Cardiac fibroblast (primary cell): Measurements from ENCODE around the gene MT1H.
A peak's percentile ranks its signal among the peaks of the same experiment; 100 is the strongest.
"Not testable (repeated sequence)": the region's sequence is repeated elsewhere in the genome, so short reads cannot be mapped to it uniquely, and the experiment has no call there.

Experiments
- DNase-seq, 2 donors: peaks; one replicate each; pipeline versions ENCODE4 v3.0.0 to v3.0.0-alpha.2; 2010; ENCODE audit warnings: low read depth in 2 of 2
- H3K4me3 ChIP-seq, 2 donors: replicated peaks in 1 of 2; 1 replicate in 1 of 2; 2 replicates in 1 of 2; pipeline ENCODE4 v1.5.1; 2011; ENCODE audit warnings: low read depth in 2 of 2, low read length in 2 of 2, mild to moderate bottlenecking in 2 of 2, moderate library complexity in 1 of 2
- TF ChIP-seq, protein P1 (sequence below): IDR thresholded peaks from one replicate; pipeline ENCODE4 v1.5.1; 2011; ENCODE audit warnings: low read depth, mild to moderate bottlenecking, low read length, inconsistent platforms

The MT1H gene

GRCh38 chr16:56667581-56668571 lies 1.7 kb upstream of the MT1H start, which contains the start of gene MT1G:
Gene MT1G, minus strand, starts transcription at chr16:56668065. Its CDS starts 72 bp downstream, at chr16:56667993.
- no peak within 1 kb of the TSS for H3K4me3 ChIP-seq
- DNase-seq: peak; percentile 32 to 34
- TF ChIP-seq, protein P1, sequence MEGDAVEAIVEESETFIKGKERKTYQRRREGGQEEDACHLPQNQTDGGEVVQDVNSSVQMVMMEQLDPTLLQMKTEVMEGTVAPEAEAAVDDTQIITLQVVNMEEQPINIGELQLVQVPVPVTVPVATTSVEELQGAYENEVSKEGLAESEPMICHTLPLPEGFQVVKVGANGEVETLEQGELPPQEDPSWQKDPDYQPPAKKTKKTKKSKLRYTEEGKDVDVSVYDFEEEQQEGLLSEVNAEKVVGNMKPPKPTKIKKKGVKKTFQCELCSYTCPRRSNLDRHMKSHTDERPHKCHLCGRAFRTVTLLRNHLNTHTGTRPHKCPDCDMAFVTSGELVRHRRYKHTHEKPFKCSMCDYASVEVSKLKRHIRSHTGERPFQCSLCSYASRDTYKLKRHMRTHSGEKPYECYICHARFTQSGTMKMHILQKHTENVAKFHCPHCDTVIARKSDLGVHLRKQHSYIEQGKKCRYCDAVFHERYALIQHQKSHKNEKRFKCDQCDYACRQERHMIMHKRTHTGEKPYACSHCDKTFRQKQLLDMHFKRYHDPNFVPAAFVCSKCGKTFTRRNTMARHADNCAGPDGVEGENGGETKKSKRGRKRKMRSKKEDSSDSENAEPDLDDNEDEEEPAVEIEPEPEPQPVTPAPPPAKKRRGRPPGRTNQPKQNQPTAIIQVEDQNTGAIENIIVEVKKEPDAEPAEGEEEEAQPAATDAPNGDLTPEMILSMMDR: no peak

GRCh38 chr16:56669840-56670619 lies 416 bp downstream of the MT1H start:
- no peak overlapping the region for H3K4me3 ChIP-seq
- DNase-seq: no peak
- TF ChIP-seq, protein P1: no peak

- no peak for DNase-seq
- TF ChIP-seq, protein P1: no peak
- H3K4me3 ChIP-seq: no peak overlapping the region
Observed at GRCh38 chr16:56670620-56670934, 963 bp downstream of the MT1H start.

GRCh38 chr16:56671691-56672090 lies 2.1 kb downstream of the MT1H start:
- H3K4me3 ChIP-seq: not testable (repeated sequence)
- peak in 1 of 2 donors; percentile 18 for DNase-seq

GRCh38 chr16:56672171-56672570 lies 2.6 kb downstream of the MT1H start:
- not testable (repeated sequence) for DNase-seq, H3K4me3 ChIP-seq

GRCh38 chr16:56672761-56673536 lies 3.3 kb downstream of the MT1H start:
- DNase-seq: no peak
- no peak overlapping the region for H3K4me3 ChIP-seq
- TF ChIP-seq, protein P1: no peak

DNA sequence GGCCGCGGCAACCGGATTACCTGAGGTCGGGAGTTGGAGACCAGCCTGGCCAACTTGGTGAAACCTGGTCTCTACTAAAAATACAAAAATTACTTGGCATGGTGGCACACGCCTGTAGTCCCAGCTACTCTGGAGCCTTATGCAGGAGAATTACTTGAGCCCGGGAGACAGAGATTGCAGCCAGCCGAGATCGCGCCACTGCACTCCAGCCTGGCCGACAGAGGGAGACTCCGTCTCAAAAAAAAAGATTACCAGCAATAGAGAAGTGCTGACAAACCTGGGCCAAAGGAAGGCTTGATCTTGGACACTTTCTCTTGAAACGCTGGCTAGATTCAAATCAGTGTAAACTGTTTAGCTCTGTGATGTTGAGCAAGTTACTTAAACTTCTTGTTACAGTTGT lies 4.3 kb downstream of the MT1H start:
- TF ChIP-seq, protein P1: peak; percentile 52
- H3K4me3 ChIP-seq: no peak overlapping the region
- peak; percentile 42 to 56 for DNase-seq

DNA sequence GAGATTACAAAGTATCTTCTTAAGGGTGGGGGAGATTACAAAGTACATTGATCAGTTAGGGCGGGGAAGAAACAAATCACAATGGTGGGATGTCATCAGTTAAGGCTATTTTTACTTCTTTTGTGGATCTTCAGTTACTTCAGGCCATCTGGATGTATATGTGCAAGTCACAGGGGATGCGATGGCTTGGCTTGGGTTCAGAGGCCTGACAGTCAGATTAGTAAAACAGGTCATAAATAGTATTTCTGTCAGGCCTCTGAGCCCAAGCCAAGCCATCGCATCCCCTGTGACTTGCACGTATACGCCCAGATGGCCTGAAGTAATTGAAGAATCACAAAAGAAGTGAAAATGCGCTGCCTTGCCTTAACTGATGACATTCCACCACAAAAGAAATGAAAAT lies 5.0 kb downstream of the MT1H start:
- not testable (repeated sequence) for H3K4me3 ChIP-seq, DNase-seq
